H1 (cell line): ENCODE results near the gene CPED1. TPM values are rescaled to one million over a fixed set of nuclear protein-coding genes. Genes with fewer than 3 reads are reported as not detected.

Experiments
- CTCF ChIA-PET: fragments of 300-600 bp; sonication (Branson Sonifier 250); formaldehyde crosslinking; loops from one replicate; lab custom pipeline; 2021; ENCODE audit not compliant: partially characterized antibody; lab: Charles Lee
- POLR2A ChIA-PET: fragments of 300-600 bp; sonication (Branson Sonifier 250); formaldehyde crosslinking; loops from one replicate; lab custom pipeline; 2021; ENCODE audit warnings: inconsistent platforms; ENCODE audit not compliant: partially characterized antibody; lab: Charles Lee
- DNase-seq, 2 experiments: peaks; one replicate each; pipeline versions ENCODE4 v3.0.0 to v3.0.0-alpha.2; 2010 to 2022; ENCODE audit warnings: low spot score in 2 of 2, low read depth in 1 of 2, mixed read lengths in 1 of 2
- FAIRE-seq: peaks from 2 replicates; lab custom pipeline; 2011; peaks lifted over from hg19 to GRCh38; lab: Jason Lieb, UNC
- H2AFZ ChIP-seq: 2 replicates; pipeline ENCODE4 v1.8.1; 2012; ENCODE audit warnings: low read length, inconsistent platforms
- H2AK5ac ChIP-seq: 2 replicates; pipeline ENCODE4 v1.6.1; 2013; ENCODE audit warnings: low read depth, low read length
- H2BK120ac ChIP-seq: replicated peaks from 2 replicates; pipeline ENCODE3; 2013; ENCODE audit warnings: low read depth, low read length, inconsistent platforms
- H2BK12ac ChIP-seq: 2 replicates; pipeline ENCODE4 v1.6.1; 2013; ENCODE audit warnings: low read depth, low read length
- H2BK15ac ChIP-seq: 2 replicates; pipeline ENCODE4 v1.6.1; 2013; ENCODE audit warnings: low read length
- H2BK20ac ChIP-seq: 2 replicates; pipeline ENCODE4 v1.6.1; 2013; ENCODE audit warnings: low read length
- H2BK5ac ChIP-seq: 2 replicates; pipeline ENCODE4 v1.6.1; 2013; ENCODE audit warnings: low read depth, low read length
- H3K14ac ChIP-seq: 2 replicates; pipeline ENCODE4 v1.6.1; 2013; ENCODE audit warnings: inconsistent platforms; ENCODE audit not compliant: insufficient read length
- H3K18ac ChIP-seq: 2 replicates; pipeline ENCODE4 v1.6.1; 2013; ENCODE audit warnings: low read length; ENCODE audit errors: extremely low read depth
- H3K23ac ChIP-seq: 2 replicates; pipeline ENCODE4 v1.6.1; 2013; ENCODE audit warnings: inconsistent platforms; ENCODE audit not compliant: insufficient read length
- H3K23me2 ChIP-seq: 2 replicates; pipeline ENCODE4 v1.6.1; 2013; ENCODE audit warnings: low read depth, low read length
- H3K27ac ChIP-seq: 2 replicates; pipeline ENCODE4 v1.6.1; 2011; ENCODE audit warnings: low read depth, low read length, inconsistent platforms
- H3K27me3 ChIP-seq, 4 experiments: replicated peaks in 1 of 4; 1 replicate in 1 of 4; 2 replicates in 3 of 4; pipeline versions ENCODE4 v1.6.1 to v1.8.1; 2011 to 2013; ENCODE audit warnings: low read length in 3 of 4, mild to moderate bottlenecking in 3 of 4, inconsistent platforms in 2 of 4, mixed read lengths in 2 of 4, moderate library complexity in 1 of 4; ENCODE audit not compliant: control insufficient read depth in 3 of 4, insufficient read depth in 3 of 4; ENCODE audit errors: extremely low read depth in 1 of 4
- H3K36me3 ChIP-seq, 4 experiments: 2 replicates each; pipeline versions ENCODE4 v1.6.1 to v1.8.1; 2011 to 2013; ENCODE audit warnings: mild to moderate bottlenecking in 4 of 4, low read length in 3 of 4, moderate library complexity in 2 of 4, control low read depth in 1 of 4, inconsistent platforms in 1 of 4; ENCODE audit not compliant: insufficient read depth in 4 of 4, control insufficient read depth in 2 of 4
- H3K4ac ChIP-seq: replicated peaks from 2 replicates; pipeline ENCODE3; 2013; ENCODE audit warnings: low read length, low read depth, mixed read lengths, inconsistent platforms; ENCODE audit not compliant: insufficient read length
- H3K4me1 ChIP-seq, 4 experiments: replicated peaks in 1 of 4; 1 replicate in 1 of 4; 2 replicates in 3 of 4; pipeline versions ENCODE4 v1.6.1 to v1.8.1; 2011 to 2013; ENCODE audit warnings: low read length in 3 of 4, inconsistent platforms in 2 of 4, mixed read lengths in 1 of 4; ENCODE audit not compliant: insufficient read depth in 4 of 4, control insufficient read depth in 3 of 4
- H3K4me2 ChIP-seq, 2 experiments: 2 replicates each; pipeline versions ENCODE4 v1.6.1 to v1.8.1; 2011 to 2013; ENCODE audit warnings: low read depth in 2 of 2, low read length in 2 of 2, control low read depth in 1 of 2, inconsistent platforms in 1 of 2, mild to moderate bottlenecking in 1 of 2; ENCODE audit not compliant: insufficient read depth in 1 of 2
- H3K4me3 ChIP-seq, 4 experiments: fragments of 200-600, 300-600 bp in 1 of 4; sonication (generic), shearing (Covaris generic), sonication (Bioruptor Twin) in 1 of 4; 2 replicates each; pipeline versions ENCODE4 v1.5.1 to v1.8.1; 2011 to 2016; ENCODE audit warnings: low read length in 4 of 4, low read depth in 3 of 4, control low read depth in 2 of 4, inconsistent platforms in 2 of 4, mild to moderate bottlenecking in 2 of 4, mixed read lengths in 1 of 4, moderate library complexity in 1 of 4; ENCODE audit not compliant: insufficient read depth in 2 of 4; ENCODE audit errors: extremely low read depth in 1 of 4
- H3K56ac ChIP-seq: replicated peaks from 2 replicates; pipeline ENCODE3; 2013; ENCODE audit warnings: low read depth, mild to moderate bottlenecking, mixed read lengths, low read length, inconsistent platforms; ENCODE audit not compliant: insufficient read length
- H3K79me1 ChIP-seq: 2 replicates; pipeline ENCODE4 v1.6.1; 2013; ENCODE audit warnings: low read depth, low read length, control low read depth
- H3K79me2 ChIP-seq, 2 experiments: 2 replicates each; pipeline versions ENCODE4 v1.6.1 to v1.8.1; 2012 to 2013; ENCODE audit warnings: low read length in 2 of 2, mild to moderate bottlenecking in 2 of 2, inconsistent platforms in 1 of 2; ENCODE audit not compliant: insufficient read depth in 2 of 2, control insufficient read depth in 1 of 2
- H3K9ac ChIP-seq, 4 experiments: replicated peaks in 1 of 4; 1 replicate in 1 of 4; 2 replicates in 3 of 4; pipeline versions ENCODE4 v1.6.1 to v1.8.1; 2011 to 2013; ENCODE audit warnings: low read depth in 3 of 4, low read length in 3 of 4, control low read depth in 2 of 4, mild to moderate bottlenecking in 2 of 4, moderate library complexity in 2 of 4, inconsistent platforms in 1 of 4; ENCODE audit errors: extremely low read depth in 1 of 4
- H3K9me3 ChIP-seq, 2 experiments: 2 replicates each; pipeline versions ENCODE4 v1.6.1 to v1.8.1; 2012 to 2013; ENCODE audit warnings: mild to moderate bottlenecking in 2 of 2, moderate library complexity in 2 of 2, control low read depth in 1 of 2, inconsistent platforms in 1 of 2, low read depth in 1 of 2, low read length in 1 of 2, mixed read lengths in 1 of 2; ENCODE audit not compliant: insufficient read depth in 2 of 2
- H4K20me1 ChIP-seq, 2 experiments: replicated peaks in 1 of 2; 2 replicates each; pipeline versions ENCODE3 to v1.8.1; 2011 to 2013; ENCODE audit warnings: inconsistent platforms in 2 of 2, low read length in 2 of 2, mild to moderate bottlenecking in 1 of 2; ENCODE audit not compliant: insufficient read depth in 2 of 2, control insufficient read depth in 1 of 2
- H4K5ac ChIP-seq: 2 replicates; pipeline ENCODE4 v1.6.1; 2013; ENCODE audit warnings: low read length, low read depth, mixed read lengths, inconsistent platforms; ENCODE audit not compliant: insufficient read length
- H4K8ac ChIP-seq: 2 replicates; pipeline ENCODE4 v1.8.0; 2013; ENCODE audit warnings: mild to moderate bottlenecking, moderate library complexity, low read length, inconsistent platforms; ENCODE audit not compliant: insufficient read depth; ENCODE audit errors: extremely low read depth
- H4K91ac ChIP-seq: replicated peaks from 2 replicates; pipeline ENCODE3; 2013; ENCODE audit warnings: low read length, mixed read lengths, inconsistent platforms; ENCODE audit not compliant: insufficient read length
- HDAC2 ChIP-seq, 2 experiments: fragments of 300-600 bp in 1 of 2; sonication (generic) in 1 of 2; IDR thresholded peaks; 2 replicates each; pipeline ENCODE4 v1.6.1; 2011 to 2012; ENCODE audit warnings: low read depth in 2 of 2, low read length in 2 of 2, mild to moderate bottlenecking in 2 of 2, moderate library complexity in 2 of 2, borderline replicate concordance in 1 of 2, inconsistent platforms in 1 of 2
- POLR2AphosphoS5 ChIP-seq: IDR thresholded peaks from 2 replicates; pipeline ENCODE4 v1.6.1; 2011; ENCODE audit warnings: low read depth, low read length
- SP2 ChIP-seq: IDR thresholded peaks from 2 replicates; pipeline ENCODE4 v1.6.1; 2012; ENCODE audit warnings: mild to moderate bottlenecking, low read length, inconsistent platforms
- WGBS, 2 experiments: shearing (Covaris generic) in 1 of 2; methylation state at CpG; one replicate each; pipeline versions ENCODE4 v1.1.6 to v1.1.7; 2013 to 2015; ENCODE audit warnings: low lambda C conversion rate in 2 of 2, mixed read lengths in 2 of 2, inconsistent platforms in 1 of 2, low coverage in 1 of 2, missing lambda C conversion rate in 1 of 2; ENCODE audit not compliant: insufficient replicate concordance in 2 of 2, insufficient coverage in 1 of 2, insufficient read length in 1 of 2; ENCODE audit errors: extremely low coverage in 1 of 2, missing lambda C conversion rate in 1 of 2; 5-methylcytosine and 5-hydroxymethylcytosine counted together
- polyA plus RNA-seq, 7 experiments: library from polyadenylated mRNA; depleted of rRNA in 3 of 7; stranded (reverse) in 5 of 7; unstranded in 2 of 7; fragments of >200 nt in 5 of 7; fragments of 200-250 nt in 2 of 7; gene quantifications; 1 replicate in 5 of 7; 2 replicates in 1 of 7; 4 replicates in 1 of 7; pipeline versions ENCODE4 v1.2.1 to v1.2.3, GENCODE V29; 2011 to 2013; ENCODE audit warnings: missing spikeins in 2 of 7, mixed read lengths in 2 of 7
- total RNA-seq: library from RNA; stranded (reverse); fragmentation: NEBNext Ultra II Directional; extraction: Animal tissue kit (Norgen Biotek cat#: 25700); gene quantifications from 2 replicates; pipeline ENCODE4 v1.2.1, GENCODE V29; 2021

The CPED1 gene
- total and polyA plus RNA-seq, 2 of the 8 experiments (the other 6 are each of a cell fraction or from before 2014, with no cell fraction given) = 0.08 to 0.39 TPM

DNA sequence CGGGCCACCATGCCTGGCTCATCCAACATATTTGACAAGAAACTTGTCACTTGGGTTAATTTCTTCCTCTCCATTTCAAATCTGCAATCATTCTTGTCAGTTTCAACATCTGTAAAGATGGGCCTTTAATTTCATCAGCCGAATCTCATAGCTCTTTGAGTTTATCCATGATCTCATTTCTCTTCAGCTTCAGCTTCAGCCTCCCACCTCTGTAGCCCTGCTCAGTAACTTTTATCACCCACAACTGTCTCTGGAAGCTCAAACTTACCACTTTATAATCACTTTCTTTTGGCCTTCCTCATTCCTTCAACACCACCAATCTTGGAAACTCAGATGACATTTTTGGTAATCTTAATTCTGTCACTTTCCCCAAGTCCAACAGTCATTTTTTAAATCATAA, 83.2 kb downstream of the CPED1 start:
- Histone ChIP-seq H3K4me3 (no peak overlapping the region), H3K14ac (no peak overlapping the region), H3K4me1 (no peaks in the 10 kb centered on the region), H3K79me1 (no peaks in the 10 kb centered on the region), H4K91ac (no peak overlapping the region), H2BK120ac (no peak overlapping the region), H4K5ac (no peak overlapping the region), H2BK5ac (no peak overlapping the region), H3K4me2 (no peak overlapping the region), H3K27ac (no peak overlapping the region), H4K8ac (no peak overlapping the region), H2BK12ac (no peak overlapping the region), H3K23me2 (peaks cover 2% of the 10 kb centered on the region; the same call in 1 of the 2 replicates), H3K36me3 (no peaks in the 10 kb centered on the region), H3K9ac (no peak overlapping the region), H3K4ac (no peak overlapping the region), H4K20me1 (no peaks in the 10 kb centered on the region), H2BK15ac (no peak overlapping the region), H3K18ac (no peak overlapping the region), H3K23ac (no peak overlapping the region), H2BK20ac (no peak overlapping the region), H3K9me3 (no peaks in the 10 kb centered on the region), H3K79me2 (no peaks in the 10 kb centered on the region), H3K56ac (no peak overlapping the region), H3K27me3 (no peaks in the 10 kb centered on the region), H2AK5ac (no peak overlapping the region), H2AFZ (no peak overlapping the region)
- DNase-seq = no peak
- no peak for FAIRE-seq
- POLR2A ChIA-PET = no interaction called here
- WGBS, 2 experiments = 64% methylated on average over 2 of the region's 2 CpGs; no CpG with 5 or more reads in 1 of the 2 experiments
- CTCF ChIA-PET = interaction anchor here (0.5 to 4.2 kb wide), 5 partner anchors 10 to 559 kb away, joined by 3 to 23 read pairs (median 4); partner anchors contain the start of gene CPED1
- TF ChIP-seq SP2 (no peak), HDAC2 (IDR thresholded peaks at IDR 0.05; ENCODE audit: borderline replicate concordance in 1 of 2, low read depth in 2 of 2, low read length in 2 of 2) (no peak), POLR2AphosphoS5 (no peak)
